ENCODE measurements around the gene XRCC3.

The XRCC3 gene

GRCh38 chr14:103690332-103690731, 24.9 kb downstream of the XRCC3 start:
- DNase-seq = no peak

GRCh38 chr14:103688906-103689902, 26.0 kb downstream of the XRCC3 start:
- DNase-seq = no peak

- no peak for DNase-seq
Observed at GRCh38 chr14:103688441-103688840, 26.8 kb downstream of the XRCC3 start.

- no peak for DNase-seq
Observed at GRCh38 chr14:103687712-103688111, 27.5 kb downstream of the XRCC3 start.

GRCh38 chr14:103686831-103687485, 28.3 kb downstream of the XRCC3 start:
- no peak for DNase-seq

- no peak for DNase-seq
Observed at GRCh38 chr14:103685276-103686211, 29.7 kb downstream of the XRCC3 start.

- DNase-seq = no peak
Observed at GRCh38 chr14:103684871-103685270, 30.4 kb downstream of the XRCC3 start.

GRCh38 chr14:103684471-103684870, 30.8 kb downstream of the XRCC3 start:
- no peak for DNase-seq

- DNase-seq = no peak
Observed at GRCh38 chr14:103683139-103683538, 32.1 kb downstream of the XRCC3 start.

GRCh38 chr14:103680491-103681231, 34.6 kb downstream of the XRCC3 start:
- DNase-seq = no peak

- no peak for DNase-seq
Observed at GRCh38 chr14:103679351-103679750, 35.9 kb downstream of the XRCC3 start.

- no peak for DNase-seq
Observed at GRCh38 chr14:103676881-103677675, 38.2 kb downstream of the XRCC3 start.

GRCh38 chr14:103675957-103676356, 39.3 kb downstream of the XRCC3 start:
- DNase-seq = no peak

- no peak for DNase-seq
Observed at GRCh38 chr14:103671911-103672310, 43.3 kb downstream of the XRCC3 start.

- DNase-seq = no peak
Observed at GRCh38 chr14:103669370-103669769, 45.9 kb downstream of the XRCC3 start.

GRCh38 chr14:103668117-103668516, 47.1 kb downstream of the XRCC3 start:
- DNase-seq = no peak

GRCh38 chr14:103667671-103668070, 47.6 kb downstream of the XRCC3 start:
- DNase-seq = no peak

GRCh38 chr14:103663506-103663905, 51.7 kb downstream of the XRCC3 start:
- DNase-seq = no peak

GRCh38 chr14:103662591-103662990, 52.7 kb downstream of the XRCC3 start:
- no peak for DNase-seq

- no peak for DNase-seq
Observed at GRCh38 chr14:103662029-103662428, 53.2 kb downstream of the XRCC3 start.

- no peak for DNase-seq
Observed at GRCh38 chr14:103659631-103660030, 55.6 kb downstream of the XRCC3 start.

Data from NCI-H2107 (cell line).